Neural cell (in vitro differentiated cells): Measurements from ENCODE around the gene PHACTR4.

Source experiments
- EP300 ChIP-seq: fragments of 450-650 bp; conservative IDR thresholded peaks from 2 replicates; pipeline ENCODE4 v1.6.1; 2014; ENCODE audit warnings: antibody characterized with exemption, mild to moderate bottlenecking, moderate library complexity; ENCODE audit not compliant: poor library complexity, severe bottlenecking
- POLR2AphosphoS5 ChIP-seq: IDR thresholded peaks from 2 replicates; pipeline ENCODE4 v1.6.1; 2012
- SMC3 ChIP-seq: fragments of 450-650 bp; conservative IDR thresholded peaks from 2 replicates; pipeline ENCODE4 v1.6.1; 2014; ENCODE audit warnings: antibody characterized with exemption, mild to moderate bottlenecking, moderate library complexity; ENCODE audit not compliant: poor library complexity
- TF ChIP-seq, protein P1 (sequence below): fragments of 450-650 bp; IDR thresholded peaks from 2 replicates; pipeline ENCODE4 v1.5.1; 2014; ENCODE audit warnings: antibody characterized with exemption, mild to moderate bottlenecking, moderate library complexity; ENCODE audit not compliant: poor library complexity, severe bottlenecking

GRCh38 chr1:28394136-28394535 is 24.6 kb downstream of the PHACTR4 start:
- TF ChIP-seq, protein P1, sequence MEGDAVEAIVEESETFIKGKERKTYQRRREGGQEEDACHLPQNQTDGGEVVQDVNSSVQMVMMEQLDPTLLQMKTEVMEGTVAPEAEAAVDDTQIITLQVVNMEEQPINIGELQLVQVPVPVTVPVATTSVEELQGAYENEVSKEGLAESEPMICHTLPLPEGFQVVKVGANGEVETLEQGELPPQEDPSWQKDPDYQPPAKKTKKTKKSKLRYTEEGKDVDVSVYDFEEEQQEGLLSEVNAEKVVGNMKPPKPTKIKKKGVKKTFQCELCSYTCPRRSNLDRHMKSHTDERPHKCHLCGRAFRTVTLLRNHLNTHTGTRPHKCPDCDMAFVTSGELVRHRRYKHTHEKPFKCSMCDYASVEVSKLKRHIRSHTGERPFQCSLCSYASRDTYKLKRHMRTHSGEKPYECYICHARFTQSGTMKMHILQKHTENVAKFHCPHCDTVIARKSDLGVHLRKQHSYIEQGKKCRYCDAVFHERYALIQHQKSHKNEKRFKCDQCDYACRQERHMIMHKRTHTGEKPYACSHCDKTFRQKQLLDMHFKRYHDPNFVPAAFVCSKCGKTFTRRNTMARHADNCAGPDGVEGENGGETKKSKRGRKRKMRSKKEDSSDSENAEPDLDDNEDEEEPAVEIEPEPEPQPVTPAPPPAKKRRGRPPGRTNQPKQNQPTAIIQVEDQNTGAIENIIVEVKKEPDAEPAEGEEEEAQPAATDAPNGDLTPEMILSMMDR, result no peak
- TF ChIP-seq POLR2AphosphoS5 (no peak), SMC3 (no peak), EP300 (no peak)
